Right ventricle myocardium superior (tissue), 1 donor: ENCODE results near the gene CLEC4D. TPM values are rescaled to one million over a fixed set of nuclear protein-coding genes. Genes with fewer than 3 reads are reported as not detected.
A peak's percentile ranks its signal among the peaks of the same experiment; 100 is the strongest.
"Not testable (repeated sequence)": the region's sequence is repeated elsewhere in the genome, so short reads cannot be mapped to it uniquely, and the experiment has no call there.

Experiments used
- ATAC-seq: fragments of 200-7000 bp; cut with Tn5 transposase; one replicate; pipeline ENCODE4 v1.9.1; 2020; ENCODE audit warnings: mild to moderate bottlenecking; ENCODE audit not compliant: poor library complexity
- DNase-seq: peaks from one replicate; pipeline ENCODE4 v3.0.0-alpha.2; 2020
- intact Hi-C: fragments of 100-400 bp; cut with DNase I; formaldehyde crosslinking; loops from one replicate; pipeline ENCODE4 v1.11.2; 2022
- total RNA-seq: library from RNA; stranded (reverse); fragmentation: NEBNext Ultra II Directional; extraction: Animal tissue kit (Norgen Biotek cat#: 25700); gene quantifications from one replicate; pipeline ENCODE4 v1.2.1, GENCODE V29; 2021
- donor health status: DM: no; HTN: yes; CAD: no; lungs with severe emphysema.

CLEC4D gene
- total RNA-seq, 1 donor from 2014 or later: not detected

GRCh38 chr12:8566052-8566451 is 52.7 kb downstream of the CLEC4D start:
- intact Hi-C loops, DNase-seq: not testable (repeated sequence)
- ATAC-seq: peak; percentile 31

- ATAC-seq: no peak
- DNase-seq: no peak
- intact Hi-C loops: no loop called here
Measured at GRCh38 chr12:8566525-8566924, 53.2 kb downstream of the CLEC4D start.

Other genes with a start within 250 kb of the CLEC4D start
- gene CLEC6A, start 57.5 kb upstream of the CLEC4D start, total RNA-seq: not detected
- 0.54 TPM for gene CLEC4E, start 27.4 kb downstream of the CLEC4D start, total RNA-seq
- not detected for gene AICDA, start 99.4 kb downstream of the CLEC4D start, total RNA-seq
- 45.9 TPM for gene MFAP5, start 149.3 kb downstream of the CLEC4D start, total RNA-seq
- gene RIMKLB, start 184.5 kb downstream of the CLEC4D start, total RNA-seq: 11.0 TPM